NT2/D1 (cell line): Measurements from ENCODE around the gene PNKP.

Source experiments
- SUZ12 ChIP-seq: IDR thresholded peaks from 2 replicates; pipeline ENCODE4 v1.6.1; 2011; ENCODE audit not compliant: insufficient read length, insufficient read depth; ENCODE audit errors: extremely low read depth
- YY1 ChIP-seq: IDR thresholded peaks from 2 replicates; pipeline ENCODE4 v1.6.1; 2011; ENCODE audit not compliant: insufficient read length, insufficient read depth
- ZNF274 ChIP-seq: IDR thresholded peaks from 2 replicates; pipeline ENCODE4 v1.6.1; 2011; ENCODE audit warnings: mild to moderate bottlenecking, low read depth, low read length

- TF ChIP-seq SUZ12 (no peak), YY1 (no peak), ZNF274 (no peak)
Observed at GRCh38 chr19:49873129-49873521, 5.7 kb upstream of the PNKP start.
